Measurements from ENCODE around the gene TRAPPC6A.

The TRAPPC6A gene

DNA sequence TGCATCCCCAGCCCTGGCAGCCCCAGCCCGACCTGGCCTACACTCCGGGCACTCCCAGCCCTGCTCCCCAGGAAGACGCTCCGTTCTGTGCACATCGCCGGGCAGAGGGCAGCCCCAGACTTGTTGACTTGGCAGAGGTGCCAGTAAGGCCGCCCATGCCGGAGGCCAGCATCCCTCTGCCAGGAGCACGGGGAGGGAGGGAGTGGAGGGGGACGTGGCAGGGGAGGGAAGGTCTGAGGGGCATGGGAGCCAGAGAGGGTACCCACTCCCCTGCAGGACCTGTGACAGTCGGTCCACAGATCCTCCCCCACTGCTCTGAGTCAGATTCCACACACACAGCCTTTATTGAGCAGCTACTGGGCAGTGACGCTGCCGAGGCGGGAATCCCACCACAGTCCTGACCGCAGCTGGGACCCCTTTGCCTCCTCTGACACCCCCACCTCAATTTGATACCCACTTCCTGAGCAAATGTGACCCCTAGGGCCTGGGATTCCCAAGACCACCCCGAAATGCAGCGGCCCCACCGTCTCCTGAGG, 15.4 kb downstream of the TRAPPC6A start:
- no peak for DNase-seq

- DNase-seq, result no peak
These were observed 16.1 kb downstream of the TRAPPC6A start for GRCh38 chr19:45161738-45162607.

- DNase-seq, result no peak
These were observed 16.9 kb downstream of the TRAPPC6A start, which contains the start of gene NKPD1 for GRCh38 chr19:45160870-45161737. Gene NKPD1 (minus strand): TSS chr19:45160982. CDS start chr19:45160150, 832 bp downstream.

GRCh38 chr19:45159971-45160324, 18.1 kb downstream of the TRAPPC6A start:
- no peak for DNase-seq

GRCh38 chr19:45159210-45159970, 18.6 kb downstream of the TRAPPC6A start:
- no peak for DNase-seq

GRCh38 chr19:45158503-45159209, 19.4 kb downstream of the TRAPPC6A start:
- no peak for DNase-seq

GRCh38 chr19:45156751-45157150, 21.3 kb downstream of the TRAPPC6A start:
- DNase-seq, result no peak

GRCh38 chr19:45156011-45156630, 21.9 kb downstream of the TRAPPC6A start:
- no peak for DNase-seq

DNA sequence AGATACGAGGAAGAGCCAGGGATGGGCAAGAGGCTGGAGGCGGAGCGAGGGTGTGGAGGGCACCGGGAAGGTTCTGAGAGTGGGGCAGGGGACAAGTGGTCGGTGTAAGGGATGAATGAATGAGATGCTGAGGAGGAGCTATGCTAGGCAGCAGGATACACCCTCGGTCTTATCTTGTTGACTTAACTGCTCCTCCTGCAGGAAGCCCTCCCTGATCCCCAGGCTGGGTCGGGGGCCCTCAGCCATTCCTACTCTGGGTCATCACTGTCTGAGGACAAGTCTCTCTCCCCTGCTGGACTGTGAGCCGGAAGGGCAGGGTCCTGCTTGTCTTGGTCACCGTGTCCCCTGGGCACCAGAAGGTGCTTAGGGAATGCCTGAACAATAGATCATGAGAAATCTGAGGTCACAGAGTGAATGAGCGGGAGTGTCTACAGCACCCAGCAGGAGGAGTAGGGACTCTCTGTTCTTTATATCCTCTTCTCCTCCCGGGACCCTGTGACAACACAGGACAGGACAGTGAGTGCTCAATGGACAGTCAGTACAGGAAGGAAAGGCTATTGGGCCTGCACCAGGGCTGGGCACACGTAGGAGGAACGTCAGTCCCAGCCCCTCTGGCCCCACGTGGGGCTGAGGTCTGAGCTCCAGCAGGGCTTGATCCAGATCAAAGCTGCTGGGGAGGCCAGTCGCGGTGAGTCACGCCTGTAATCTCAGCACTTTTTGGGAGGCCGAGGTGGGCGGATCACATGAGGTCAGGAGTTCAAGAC, 23.8 kb downstream of the TRAPPC6A start:
- DNase-seq, result peak in 2 of 3 experiments; percentile 35 to 43

GRCh38 chr19:45153339-45154063, 24.5 kb downstream of the TRAPPC6A start:
- DNase-seq, result peak in 2 of 3 experiments; percentile 81 to 83

DNA sequence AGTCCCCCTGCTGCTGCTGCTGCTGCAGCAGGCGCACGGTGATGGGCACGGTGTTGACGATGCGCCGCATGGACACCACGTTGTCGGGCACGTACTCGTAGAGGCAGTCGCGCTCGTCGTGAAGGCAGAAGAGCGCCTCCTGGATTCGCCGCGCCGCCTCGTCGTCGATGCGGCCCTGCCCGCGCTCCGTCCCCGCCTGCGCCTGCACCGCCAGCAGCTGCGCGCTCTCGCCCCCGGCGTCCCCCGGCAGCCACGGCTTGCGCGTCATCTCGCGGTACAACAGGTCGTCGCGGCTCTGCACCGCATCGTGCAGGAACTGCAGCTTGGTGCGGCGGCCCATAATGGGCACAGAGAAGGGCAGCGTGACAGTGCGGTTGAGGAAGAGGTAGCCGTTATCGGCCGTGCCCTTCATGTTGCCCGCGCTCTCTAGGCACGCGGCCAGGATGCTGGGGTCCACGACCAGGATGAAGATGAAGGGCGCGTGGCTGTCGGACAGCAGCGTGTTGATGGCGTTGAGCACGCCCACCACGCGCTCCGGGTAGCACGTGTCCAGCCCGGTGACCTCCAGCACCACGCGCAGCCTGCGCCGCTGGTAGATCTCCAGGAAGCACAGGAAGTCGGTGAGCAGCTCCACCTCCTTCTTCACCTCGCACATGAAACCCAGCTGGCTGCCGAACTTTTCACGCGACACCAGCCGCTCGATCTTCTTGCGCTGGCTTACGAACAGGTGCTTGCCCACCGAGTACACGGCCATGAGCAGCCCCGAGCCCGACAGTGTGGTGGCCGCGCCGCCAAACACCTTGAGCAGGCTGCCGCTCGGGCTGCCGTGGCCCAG, 25.3 kb downstream of the TRAPPC6A start:
- peak in 2 of 3 experiments; percentile 81 to 82 for DNase-seq

- DNase-seq, result peak in 1 of 3 experiments; percentile 65
These were observed 26.1 kb downstream of the TRAPPC6A start for GRCh38 chr19:45151821-45152503.

DNA sequence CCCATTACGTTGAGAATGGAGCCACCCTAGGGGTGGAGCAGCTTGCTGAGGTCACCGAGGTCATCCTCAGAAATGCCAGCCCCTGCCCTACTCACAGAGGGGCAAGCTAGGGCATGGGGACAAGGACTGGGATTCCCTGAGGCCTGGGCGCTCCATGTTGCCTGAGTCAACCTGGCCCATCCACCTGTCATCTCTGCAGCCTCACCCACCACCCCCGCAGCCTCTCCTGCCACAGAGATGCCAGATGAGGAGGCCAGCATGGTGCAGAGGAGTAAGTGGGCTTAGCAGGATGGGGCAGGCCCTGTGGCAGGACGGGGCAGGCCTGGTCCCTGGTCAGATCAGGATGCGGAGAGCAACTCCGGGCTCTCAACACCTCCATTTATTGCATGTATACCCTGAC, 26.7 kb downstream of the TRAPPC6A start:
- no peak for DNase-seq

DNA sequence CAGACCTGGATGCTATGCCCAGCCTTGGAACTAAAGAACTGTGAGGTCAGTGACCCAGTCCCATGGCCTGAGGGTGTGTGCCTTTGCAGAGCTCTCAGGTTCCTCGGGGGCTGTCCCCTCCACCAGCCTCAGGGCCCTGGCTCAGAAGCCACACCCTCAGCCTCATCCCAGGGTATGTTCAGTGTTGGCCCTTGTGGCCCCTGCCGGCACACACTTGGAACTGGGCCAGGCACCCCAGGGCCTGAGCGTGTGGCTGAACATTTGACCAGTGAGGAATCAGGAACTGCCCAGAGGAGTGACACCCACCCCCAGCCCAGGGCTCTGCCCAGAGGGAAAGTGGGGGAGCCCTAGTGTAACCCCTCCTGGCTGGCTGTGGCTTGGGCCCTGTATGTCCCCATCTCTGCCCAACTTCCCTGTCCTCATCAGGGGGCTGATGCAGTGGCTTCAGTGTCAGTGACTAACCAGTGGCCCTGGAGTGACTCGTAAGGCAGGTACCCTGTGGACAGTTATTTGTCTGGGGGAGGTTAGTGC, 27.2 kb downstream of the TRAPPC6A start:
- DNase-seq, result no peak

GRCh38 chr19:45150180-45150579, 27.9 kb downstream of the TRAPPC6A start:
- DNase-seq, result no peak

- no peak for DNase-seq
These were observed 28.9 kb downstream of the TRAPPC6A start for GRCh38 chr19:45149129-45149528.

DNA sequence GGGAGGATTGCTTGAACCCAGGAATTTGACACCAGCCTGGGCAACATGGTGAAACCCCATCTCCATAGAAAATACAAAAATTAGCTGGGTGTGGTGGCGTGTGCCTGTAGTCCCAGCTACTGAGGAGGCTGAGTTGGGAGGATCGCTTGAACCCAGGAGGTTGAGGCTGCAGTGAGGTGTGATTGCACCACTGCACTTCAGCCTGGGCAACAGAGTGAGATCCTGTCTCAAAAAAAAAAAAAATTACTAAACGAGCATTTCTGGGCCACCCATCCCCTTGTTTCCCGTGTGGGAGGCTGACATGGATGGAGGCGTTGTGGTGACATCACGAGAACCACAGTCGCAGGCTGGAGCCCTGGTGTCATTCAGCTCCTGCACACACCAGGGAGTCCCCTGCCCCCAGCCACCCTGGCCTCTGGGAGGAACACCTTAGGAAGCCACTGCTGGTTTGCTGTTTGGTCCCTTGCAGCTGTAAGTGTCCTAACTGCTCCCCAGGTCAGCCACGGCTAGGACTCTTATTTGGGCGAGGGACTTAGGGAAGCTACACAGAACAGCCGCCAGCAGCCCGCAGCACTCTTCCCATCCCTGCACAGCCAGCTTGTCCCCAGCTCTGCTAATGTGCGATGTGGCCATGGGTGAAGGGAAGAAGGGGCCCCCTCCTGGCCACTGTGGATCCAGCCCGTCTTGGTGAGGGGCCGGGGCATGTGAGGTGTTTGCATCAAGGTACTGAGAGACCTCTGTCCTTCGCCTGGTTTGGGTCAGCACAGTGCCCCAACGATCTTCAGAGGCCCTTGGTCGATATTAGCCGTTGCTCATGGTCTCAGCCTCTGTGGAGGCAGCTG, 30.0 kb downstream of the TRAPPC6A start:
- DNase-seq, result no peak

All from NCI-H1417 (cell line).